Measurements from ENCODE around the gene CROCC. TPM values are rescaled to one million over a fixed set of nuclear protein-coding genes. Genes with fewer than 3 reads are reported as not detected.

CROCC gene
- total and polyA plus RNA-seq, 9 of the 15 experiments (the other 6 are each of a cell fraction or from before 2014, with no cell fraction given): 0.17 to 15.4 (median 7.6) TPM

DNA sequence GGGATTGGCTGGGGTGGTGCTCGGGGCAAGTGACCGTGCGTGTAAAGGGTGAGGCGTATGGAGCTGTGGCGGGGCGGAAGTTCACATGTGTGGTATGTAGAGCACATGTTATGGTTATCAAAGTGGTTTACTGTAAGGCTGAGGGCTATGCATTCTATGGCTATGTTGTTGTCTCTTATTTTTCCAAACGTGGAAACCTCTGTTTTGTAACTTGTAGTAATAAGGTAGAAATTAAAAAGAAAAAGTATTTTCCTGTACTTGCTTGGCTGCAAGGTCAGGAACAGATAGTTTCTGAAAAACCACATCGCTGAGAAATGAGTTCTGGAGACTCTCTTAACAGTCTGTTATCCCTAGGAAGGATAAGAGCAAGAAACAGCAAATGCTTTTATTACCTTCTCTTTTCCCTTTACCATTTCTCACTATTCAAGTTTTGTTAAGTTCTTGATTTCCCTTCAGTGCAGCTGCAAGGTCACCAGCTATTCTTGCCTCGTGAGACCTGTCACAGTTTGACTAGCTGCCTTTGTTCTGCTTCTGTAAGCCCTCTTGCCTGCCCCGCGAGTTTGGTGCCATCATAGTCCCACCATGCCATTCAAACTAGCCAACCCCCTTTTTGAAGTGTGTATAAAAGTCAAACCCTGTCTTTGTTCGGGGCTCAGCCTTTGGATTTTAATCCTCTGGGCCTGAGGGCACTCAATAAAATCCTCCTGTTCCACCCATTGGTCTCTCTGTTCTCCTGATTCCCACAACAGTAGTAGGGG lies 16.4 kb upstream of the CROCC start (continued):
- TF ChIP-seq FOSL1 (tag; conservative IDR thresholded peaks at IDR 0.05): 0 out of 2 replicates have a peak, but pooled peaks have one; percentile 37
- TF ChIP-seq TFAM (CRISPR knock-in tag; conservative IDR thresholded peaks at IDR 0.05): no peak
- peak; percentile 98 for TF ChIP-seq HLTF (IDR thresholded peaks at IDR 0.05)
- TF ChIP-seq ETV6 (IDR thresholded peaks at IDR 0.05; ENCODE audit: borderline replicate concordance in 1 of 2, low read depth in 2 of 2, low read length in 1 of 2): peak; percentile 44 to 82; a peak in 2 of 4 replicates
- TF ChIP-seq ETV6 (CRISPR knock-in tag; IDR thresholded peaks at IDR 0.05; ENCODE audit: borderline replicate concordance): peak; percentile 90
- peak; percentile 89 for TF ChIP-seq NUFIP1 (IDR thresholded peaks at IDR 0.05; ENCODE audit: partially characterized antibody)
- peak in 1 of 2 experiments; percentile 100; a peak in 2 of 4 replicates for TF ChIP-seq BCLAF1 (IDR thresholded peaks at IDR 0.05; ENCODE audit: borderline replicate concordance in 1 of 2, control insufficient read depth in 1 of 2, low read depth in 2 of 2, low read length in 1 of 2)
- TF ChIP-seq TBL1XR1 (IDR thresholded peaks at IDR 0.05; ENCODE audit: low read length in 2 of 2): peak; percentile 88 to 100
- TF ChIP-seq E4F1 (CRISPR knock-in tag; IDR thresholded peaks at IDR 0.05; ENCODE audit: borderline replicate concordance): peak; percentile 93
- TF ChIP-seq FOXK1 (CRISPR knock-in tag; IDR thresholded peaks at IDR 0.05; ENCODE audit: borderline replicate concordance): no peak; the same call in 1 of the 2 replicates
- no peak for TF ChIP-seq SNRNP70 (optimal IDR thresholded peaks at IDR 0.05; ENCODE audit: low read depth, low read length)
- TF ChIP-seq, protein P1, sequence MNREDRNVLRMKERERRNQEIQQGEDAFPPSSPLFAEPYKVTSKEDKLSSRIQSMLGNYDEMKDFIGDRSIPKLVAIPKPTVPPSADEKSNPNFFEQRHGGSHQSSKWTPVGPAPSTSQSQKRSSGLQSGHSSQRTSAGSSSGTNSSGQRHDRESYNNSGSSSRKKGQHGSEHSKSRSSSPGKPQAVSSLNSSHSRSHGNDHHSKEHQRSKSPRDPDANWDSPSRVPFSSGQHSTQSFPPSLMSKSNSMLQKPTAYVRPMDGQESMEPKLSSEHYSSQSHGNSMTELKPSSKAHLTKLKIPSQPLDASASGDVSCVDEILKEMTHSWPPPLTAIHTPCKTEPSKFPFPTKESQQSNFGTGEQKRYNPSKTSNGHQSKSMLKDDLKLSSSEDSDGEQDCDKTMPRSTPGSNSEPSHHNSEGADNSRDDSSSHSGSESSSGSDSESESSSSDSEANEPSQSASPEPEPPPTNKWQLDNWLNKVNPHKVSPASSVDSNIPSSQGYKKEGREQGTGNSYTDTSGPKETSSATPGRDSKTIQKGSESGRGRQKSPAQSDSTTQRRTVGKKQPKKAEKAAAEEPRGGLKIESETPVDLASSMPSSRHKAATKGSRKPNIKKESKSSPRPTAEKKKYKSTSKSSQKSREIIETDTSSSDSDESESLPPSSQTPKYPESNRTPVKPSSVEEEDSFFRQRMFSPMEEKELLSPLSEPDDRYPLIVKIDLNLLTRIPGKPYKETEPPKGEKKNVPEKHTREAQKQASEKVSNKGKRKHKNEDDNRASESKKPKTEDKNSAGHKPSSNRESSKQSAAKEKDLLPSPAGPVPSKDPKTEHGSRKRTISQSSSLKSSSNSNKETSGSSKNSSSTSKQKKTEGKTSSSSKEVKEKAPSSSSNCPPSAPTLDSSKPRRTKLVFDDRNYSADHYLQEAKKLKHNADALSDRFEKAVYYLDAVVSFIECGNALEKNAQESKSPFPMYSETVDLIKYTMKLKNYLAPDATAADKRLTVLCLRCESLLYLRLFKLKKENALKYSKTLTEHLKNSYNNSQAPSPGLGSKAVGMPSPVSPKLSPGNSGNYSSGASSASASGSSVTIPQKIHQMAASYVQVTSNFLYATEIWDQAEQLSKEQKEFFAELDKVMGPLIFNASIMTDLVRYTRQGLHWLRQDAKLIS (CRISPR knock-in tag; IDR thresholded peaks at IDR 0.05): peak; percentile 99
- TF ChIP-seq HMG20A (CRISPR knock-in tag; conservative IDR thresholded peaks at IDR 0.05): peak; percentile 84
- TF ChIP-seq SUPT5H (IDR thresholded peaks at IDR 0.05): peak; percentile 99
